ENCODE results near the gene CBR3.

DNA sequence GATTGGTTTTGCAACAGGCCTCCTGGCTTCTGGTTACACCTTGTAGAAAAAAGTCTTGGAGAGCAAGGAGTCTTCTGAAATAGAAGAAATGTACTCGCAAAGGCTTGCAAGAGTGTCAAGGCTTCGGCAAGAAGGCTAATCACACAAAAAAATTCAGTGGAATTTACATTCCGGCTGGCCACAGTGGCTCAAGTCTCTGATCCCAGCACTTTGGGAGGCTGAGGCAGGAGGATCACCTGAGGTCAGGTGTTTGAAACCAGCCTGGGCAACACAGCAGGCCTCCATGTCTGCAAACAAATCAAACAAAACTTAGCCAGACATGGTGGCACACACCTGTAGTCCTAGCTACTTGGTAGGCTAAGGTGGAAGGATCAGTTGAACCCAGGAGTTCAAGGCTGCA, 14.0 kb downstream of the CBR3 start:
- no peak for TF ChIP-seq CTCF (IDR thresholded peaks at IDR 0.05; ENCODE audit: borderline replicate concordance, extremely low read depth, low read length, poor library complexity, severe bottlenecking)
- no peak for TF ChIP-seq EZH2 (IDR thresholded peaks at IDR 0.05; ENCODE audit: borderline replicate concordance, low read depth, low read length, severe bottlenecking)
